Measurements from ENCODE around the gene ARPP19. TPM values are rescaled to one million over a fixed set of nuclear protein-coding genes. Genes with fewer than 3 reads are reported as not detected.

Gene ARPP19
- total and polyA plus RNA-seq, 9 of the 15 experiments (the other 6 are each of a cell fraction or from before 2014, with no cell fraction given) = 33.3 to 102 (median 60.5) TPM

- TF ChIP-seq MGA (IDR thresholded peaks at IDR 0.05) (no peak), PTTG1 (tag; IDR thresholded peaks at IDR 0.05; ENCODE audit: low read depth) (no peak), HMGN3 (IDR thresholded peaks at IDR 0.05; ENCODE audit: borderline replicate concordance, extremely low read depth, insufficient read length, low read depth, low read length) (peak; percentile 46), NR4A1 (CRISPR knock-in tag; IDR thresholded peaks at IDR 0.05) (no peak), NR4A1 (tag; IDR thresholded peaks at IDR 0.05) (no peak), KDM2B (CRISPR knock-in tag; IDR thresholded peaks at IDR 0.05) (peak; percentile 80; the same call in 1 of the 2 replicates), ZNF263 (CRISPR knock-in tag; IDR thresholded peaks at IDR 0.05; ENCODE audit: borderline replicate concordance) (no peak), TARDBP (IDR thresholded peaks at IDR 0.05) (no peak), KDM5B (IDR thresholded peaks at IDR 0.05; ENCODE audit: insufficient replicate concordance, low read depth, low read length) (no peak), KAT8 (IDR thresholded peaks at IDR 0.05; ENCODE audit: low read depth) (no peak), NONO (IDR thresholded peaks at IDR 0.05; ENCODE audit: low read depth in 2 of 2, low read length in 1 of 2) (0 out of 4 replicates have a peak, but pooled peaks of 1 of the 2 experiments have one; percentile 19), ZNF41 (CRISPR knock-in tag; conservative IDR thresholded peaks at IDR 0.05) (no peak), CHCHD3 (CRISPR knock-in tag; IDR thresholded peaks at IDR 0.05) (no peak), E2F6 (IDR thresholded peaks at IDR 0.05; ENCODE audit: borderline replicate concordance in 1 of 2, extremely low read depth in 1 of 2, insufficient read depth in 1 of 2, insufficient read length in 1 of 2, low read depth in 1 of 2, low read length in 1 of 2, poor library complexity in 1 of 2, severe bottlenecking in 1 of 2) (peak; percentile 7 to 57)
Observed at GRCh38 chr15:52528564-52529340, 40.1 kb downstream of the ARPP19 start, which contains the start of gene MYO5A (continued).
